CD4-positive, alpha-beta T cell treated with Interleukin-17A for 1 hour (primary cell): ENCODE data around the gene SLC10A7.

ENCODE experiments used
- DNase-seq: peaks from one replicate; pipeline ENCODE4 v3.0.0-alpha.2; 2020

The SLC10A7 gene

DNA sequence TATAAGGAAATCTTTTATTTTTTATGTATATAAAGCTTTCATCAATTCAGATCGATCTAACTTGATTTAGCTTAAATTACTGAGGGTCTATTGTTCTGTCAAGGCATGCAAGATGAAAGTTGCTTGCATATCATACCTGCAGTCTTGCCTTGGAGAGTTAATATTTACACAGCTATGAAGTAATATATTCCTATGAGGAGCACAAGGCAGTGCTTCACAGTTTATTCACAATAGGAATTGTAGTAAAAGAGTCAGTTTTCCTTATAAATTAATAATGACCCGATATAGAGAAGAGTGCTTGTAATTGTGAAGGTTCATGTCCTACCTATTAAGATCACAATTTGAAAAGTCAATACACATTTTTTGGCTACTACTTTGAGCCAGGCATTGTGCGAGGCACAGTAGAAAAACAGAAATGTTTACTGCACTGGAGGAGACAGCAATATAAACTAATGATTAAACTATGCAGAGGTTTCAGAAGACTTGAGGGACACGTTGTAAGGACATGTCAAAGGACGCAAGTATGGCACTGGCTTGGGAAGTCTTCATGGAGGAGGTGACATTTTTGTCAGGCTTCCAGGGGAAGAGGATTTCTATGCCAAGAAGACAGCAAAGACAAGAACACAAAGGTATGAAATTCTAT, 268.6 kb downstream of the SLC10A7 start:
- DNase-seq, result no peak

DNA sequence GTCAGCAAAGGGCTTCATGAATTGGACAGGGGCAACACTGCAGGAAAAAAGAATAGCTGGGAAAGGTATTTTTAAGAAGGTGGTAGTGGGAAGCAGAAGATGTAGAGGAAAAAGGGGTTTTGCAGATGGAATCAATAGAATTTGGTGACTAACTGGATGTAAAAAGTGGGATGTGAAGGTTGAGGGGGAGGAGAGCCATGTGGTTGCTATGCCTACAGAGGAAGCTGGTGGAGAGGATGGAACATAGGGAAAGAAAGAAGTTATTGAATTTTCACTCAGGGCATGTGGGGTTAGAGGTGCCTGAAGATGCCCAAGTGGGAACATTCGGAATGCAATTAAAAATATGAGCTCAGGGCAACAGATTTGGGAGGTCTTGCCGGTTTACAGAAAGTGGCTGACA, 274.4 kb downstream of the SLC10A7 start:
- DNase-seq, result no peak

DNA sequence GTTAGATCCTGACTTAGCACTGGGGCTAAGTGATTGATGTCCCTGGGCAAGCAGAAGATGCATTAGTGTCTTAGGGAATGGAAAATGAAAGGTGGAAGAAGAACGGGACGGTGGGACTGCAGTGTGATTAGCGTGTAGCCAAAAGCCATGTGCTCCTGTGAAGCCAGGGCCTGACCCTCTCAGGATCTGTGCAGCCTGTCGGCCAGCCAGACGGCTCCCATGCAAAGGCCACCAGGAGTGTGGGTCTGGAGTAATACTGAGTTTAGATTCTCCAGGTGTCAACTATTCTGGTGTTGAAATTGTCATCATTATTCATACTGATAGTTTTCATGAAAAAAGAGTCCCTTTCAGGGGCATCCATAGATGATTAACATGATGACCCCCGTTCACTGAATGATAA, 275.4 kb downstream of the SLC10A7 start:
- no peak for DNase-seq

DNA sequence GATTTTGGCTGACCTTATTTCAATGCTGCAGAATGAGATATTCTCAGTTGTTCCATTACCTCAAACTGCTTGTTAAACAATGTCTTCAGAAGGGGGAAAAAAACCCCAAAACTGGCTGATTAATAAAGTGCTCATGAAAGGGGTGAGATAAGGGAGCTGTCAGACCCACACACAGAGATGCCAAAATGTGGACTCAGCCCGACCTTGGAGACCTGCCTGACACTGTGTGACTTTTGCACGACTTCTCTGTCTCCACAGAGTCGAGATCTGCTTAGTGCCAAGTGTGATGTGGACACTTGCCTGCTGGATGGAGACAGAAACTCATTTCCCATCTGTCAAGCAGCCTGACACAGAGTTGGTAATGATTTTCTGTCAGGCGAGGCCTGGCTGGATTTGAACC, 275.9 kb downstream of the SLC10A7 start:
- DNase-seq, result no peak

DNA sequence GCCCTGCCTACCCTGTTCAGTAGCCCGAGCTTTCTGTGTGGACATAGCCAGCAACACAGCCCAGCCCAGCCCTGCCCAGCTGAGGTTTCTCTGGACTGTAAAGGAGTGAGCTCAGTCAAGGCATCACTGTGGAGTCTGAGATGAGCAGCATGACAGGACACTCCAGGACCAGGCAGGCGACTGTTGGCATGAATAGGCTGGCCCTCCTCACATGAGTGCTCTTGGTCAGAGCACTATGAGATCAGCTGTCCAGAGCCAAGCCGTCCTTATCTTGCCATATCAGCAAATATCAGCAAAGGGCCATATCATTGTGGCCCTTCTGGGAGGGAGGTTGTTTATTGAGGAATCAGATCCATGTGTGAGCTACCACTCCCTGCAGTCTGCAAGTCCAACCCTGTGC, 276.5 kb downstream of the SLC10A7 start:
- no peak for DNase-seq

DNA sequence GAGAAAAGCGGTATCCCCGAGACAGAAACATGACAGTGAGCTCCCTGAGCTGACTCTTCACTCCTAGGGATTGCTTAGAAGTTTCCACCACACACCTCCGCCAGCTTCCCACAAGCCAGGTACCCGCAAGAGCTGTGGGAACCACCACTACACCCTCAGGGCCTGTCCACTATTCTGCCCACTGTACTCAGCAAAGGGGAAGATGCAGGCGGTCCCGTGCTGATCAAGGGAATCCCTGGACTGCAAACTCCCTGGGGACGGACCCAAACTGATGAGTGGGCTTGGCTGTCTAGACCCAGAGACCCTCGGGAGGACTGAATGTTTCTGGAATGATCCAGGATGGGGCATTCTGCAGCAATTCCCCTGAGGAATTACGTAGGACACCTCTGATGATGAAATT, 277.2 kb downstream of the SLC10A7 start:
- DNase-seq, result no peak

DNA sequence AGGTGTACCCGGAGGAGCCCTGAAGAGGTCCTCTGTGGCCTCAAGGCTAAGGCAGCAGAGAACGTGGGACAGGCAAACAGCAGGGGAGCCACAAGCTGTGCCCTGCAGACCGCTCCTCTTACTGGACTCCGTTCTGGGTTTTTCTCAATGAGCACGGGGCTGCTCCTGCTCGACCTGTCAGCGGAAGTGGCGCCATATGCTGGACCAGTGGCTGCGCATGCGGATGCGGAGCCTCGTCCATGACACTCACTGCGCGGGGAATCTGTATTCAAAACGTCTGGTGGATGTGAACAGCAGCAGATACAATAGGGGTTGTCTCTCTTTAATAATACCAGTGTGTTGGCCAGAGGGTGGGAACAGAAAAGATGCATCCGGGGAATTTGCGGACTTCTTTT, 277.9 kb downstream of the SLC10A7 start:
- no peak for DNase-seq

DNA sequence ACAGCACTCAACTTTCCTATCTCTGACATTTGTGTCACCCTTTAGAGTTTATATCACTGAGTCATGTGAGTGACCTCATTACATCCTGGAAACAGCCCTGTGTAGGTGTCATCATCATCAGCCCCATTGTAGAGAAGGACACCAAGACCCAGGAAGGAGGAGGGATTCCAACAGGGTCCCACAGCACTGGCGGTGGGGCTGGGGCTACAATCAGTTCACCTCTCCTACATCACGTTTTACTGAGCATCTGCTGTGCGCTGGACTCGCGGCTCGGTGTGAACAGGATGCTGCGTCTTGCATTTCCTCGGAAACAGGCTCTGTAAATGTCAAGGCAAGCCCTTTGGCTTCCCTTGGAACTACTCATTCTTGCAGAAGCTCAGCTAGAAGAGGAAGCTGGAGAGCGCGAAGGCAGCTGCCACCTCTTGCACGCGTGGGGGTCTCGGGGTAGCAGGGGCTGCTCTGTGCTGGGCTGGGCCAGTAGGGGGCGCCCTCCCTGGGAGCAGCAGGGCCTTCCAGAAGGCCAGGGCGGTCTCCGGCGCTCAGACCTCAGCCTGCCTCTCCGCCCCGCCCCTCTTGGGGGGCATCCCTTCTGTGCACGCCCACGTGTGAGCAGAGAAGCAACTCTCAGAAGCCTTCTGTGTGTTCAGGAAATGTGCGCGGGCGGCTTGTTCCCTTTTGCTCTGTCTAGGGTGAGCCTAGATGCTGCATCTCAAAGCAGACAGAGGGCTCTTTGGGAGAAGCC, 278.4 kb downstream of the SLC10A7 start:
- peak; percentile 34 for DNase-seq

DNA sequence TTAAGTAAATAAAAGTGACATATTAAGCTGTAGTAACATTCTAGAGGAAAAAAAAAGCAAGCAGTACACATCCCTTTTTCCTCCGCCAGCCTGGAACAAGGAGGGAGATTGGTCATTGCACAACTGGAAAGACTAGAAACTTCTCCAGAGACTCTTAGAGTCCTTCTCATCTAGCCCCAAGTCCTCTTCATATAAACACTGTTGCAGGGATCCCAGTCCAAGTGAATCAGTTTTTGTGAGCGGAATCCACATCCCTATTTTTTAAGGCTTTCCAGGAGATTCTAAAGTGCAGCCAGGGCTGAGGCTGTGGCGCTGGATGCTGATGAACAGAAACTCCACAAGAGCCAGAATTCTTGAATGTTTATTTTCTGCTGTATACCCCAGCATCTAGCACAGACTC, 283.6 kb downstream of the SLC10A7 start:
- no peak for DNase-seq

DNA sequence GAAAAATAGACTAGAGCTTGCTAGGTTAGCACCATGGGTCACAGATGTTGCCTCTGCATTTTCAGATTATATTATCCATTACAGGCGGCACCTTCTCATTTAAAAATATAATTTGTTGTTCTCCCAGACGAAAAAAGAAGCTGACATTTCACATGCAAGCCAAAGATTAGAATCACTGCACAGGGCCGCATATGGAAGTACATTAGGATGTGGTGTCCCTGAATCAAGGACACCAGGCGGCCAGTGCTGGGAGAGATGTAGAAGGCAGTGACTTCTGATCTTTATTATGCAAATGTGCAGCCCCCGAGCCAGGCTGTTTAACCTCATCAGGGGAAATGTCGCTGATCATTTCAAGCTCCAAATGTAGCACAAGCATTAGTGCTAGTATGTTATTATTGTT, 284.6 kb downstream of the SLC10A7 start:
- DNase-seq, result no peak

DNA sequence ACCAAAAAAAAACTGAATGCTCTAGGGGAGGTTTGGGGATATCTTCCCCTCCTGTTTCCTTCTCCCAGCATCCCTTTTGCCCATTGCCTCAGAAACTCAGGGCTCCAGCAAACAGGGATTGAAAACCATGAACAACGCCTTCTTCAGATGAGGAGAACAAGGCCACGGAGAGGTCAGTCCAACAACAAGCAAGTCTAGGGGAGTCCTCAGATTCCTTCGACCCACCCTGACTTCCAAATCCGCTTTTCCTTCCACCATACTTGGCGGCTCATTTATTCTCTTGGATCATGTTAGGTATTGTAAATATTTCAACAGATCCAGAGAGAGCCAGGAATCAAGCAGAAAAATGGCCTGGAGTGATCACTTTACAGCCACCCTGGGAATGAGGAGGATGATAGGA, 285.5 kb downstream of the SLC10A7 start:
- no peak for DNase-seq

DNA sequence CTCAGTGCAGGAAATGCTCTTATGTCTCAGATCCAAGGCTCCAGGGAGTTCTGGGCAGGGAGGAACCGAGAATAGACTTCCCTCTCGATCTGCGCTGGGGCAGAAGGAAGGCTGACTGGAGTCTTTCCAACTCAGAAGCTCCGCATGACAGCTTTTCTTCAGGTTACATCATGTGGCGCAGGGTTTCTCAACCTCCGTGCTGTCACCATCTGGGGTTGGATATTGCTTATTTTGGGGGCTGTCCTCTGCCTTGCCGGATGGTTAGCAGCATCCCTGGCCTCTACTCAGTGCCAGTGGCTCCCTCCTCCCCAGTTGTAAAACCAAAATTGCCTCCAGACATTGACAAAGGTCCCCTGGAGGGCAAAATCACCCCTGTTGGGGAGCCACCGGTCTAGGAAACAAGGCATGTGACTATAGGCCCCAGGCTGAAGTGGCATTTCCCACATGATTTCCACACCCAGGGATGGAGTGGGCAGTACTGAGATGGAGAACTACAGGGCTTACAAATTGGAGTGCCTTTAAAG, 286.0 kb downstream of the SLC10A7 start:
- DNase-seq, result no peak

DNA sequence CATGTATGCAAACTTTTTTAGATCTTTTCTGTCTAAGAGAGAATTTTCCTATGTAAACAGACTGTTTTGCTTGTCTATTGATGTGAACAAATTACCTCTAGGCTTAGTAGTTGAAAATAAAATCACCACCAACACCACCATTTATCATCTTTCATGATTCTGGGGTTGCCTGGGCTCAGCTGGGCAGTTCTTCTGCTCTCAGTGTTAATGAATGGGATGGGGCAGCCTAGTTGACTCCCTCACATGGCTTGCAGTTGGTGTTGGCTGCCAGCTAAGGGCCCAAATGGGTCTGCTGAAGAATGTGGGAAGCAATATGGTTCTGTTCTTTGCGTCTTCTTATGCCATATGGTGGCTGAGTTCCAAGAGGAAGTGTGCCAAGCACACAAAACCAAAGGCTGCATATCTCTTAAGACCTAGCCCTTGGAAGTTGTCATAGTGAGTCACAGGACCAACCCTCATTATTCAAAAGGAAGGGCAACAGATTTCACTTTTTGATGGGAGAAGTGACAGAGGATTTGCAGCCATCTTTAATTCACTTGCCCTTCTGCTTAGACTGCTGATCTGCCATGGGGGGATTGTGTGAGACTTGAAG, 289.5 kb downstream of the SLC10A7 start:
- DNase-seq, result no peak

DNA sequence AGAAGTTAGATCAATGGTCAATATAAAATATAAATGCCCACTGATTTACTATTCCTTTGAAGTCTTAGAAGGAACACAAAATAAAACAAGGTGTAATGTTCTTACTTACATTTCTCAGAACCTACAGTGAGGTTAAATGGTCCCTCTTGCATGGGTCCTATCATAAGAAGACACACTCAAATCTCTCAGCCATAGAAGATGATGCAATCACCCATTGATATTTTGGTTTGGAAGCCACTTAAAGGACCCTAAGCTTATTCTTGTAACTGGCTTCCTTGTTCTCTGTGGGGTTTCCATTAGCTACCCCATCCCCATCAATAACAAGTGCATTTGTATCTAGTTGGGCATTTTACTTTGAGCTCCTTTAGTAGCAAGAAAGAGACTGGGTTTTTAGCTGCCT, 292.3 kb downstream of the SLC10A7 start:
- DNase-seq, result no peak

DNA sequence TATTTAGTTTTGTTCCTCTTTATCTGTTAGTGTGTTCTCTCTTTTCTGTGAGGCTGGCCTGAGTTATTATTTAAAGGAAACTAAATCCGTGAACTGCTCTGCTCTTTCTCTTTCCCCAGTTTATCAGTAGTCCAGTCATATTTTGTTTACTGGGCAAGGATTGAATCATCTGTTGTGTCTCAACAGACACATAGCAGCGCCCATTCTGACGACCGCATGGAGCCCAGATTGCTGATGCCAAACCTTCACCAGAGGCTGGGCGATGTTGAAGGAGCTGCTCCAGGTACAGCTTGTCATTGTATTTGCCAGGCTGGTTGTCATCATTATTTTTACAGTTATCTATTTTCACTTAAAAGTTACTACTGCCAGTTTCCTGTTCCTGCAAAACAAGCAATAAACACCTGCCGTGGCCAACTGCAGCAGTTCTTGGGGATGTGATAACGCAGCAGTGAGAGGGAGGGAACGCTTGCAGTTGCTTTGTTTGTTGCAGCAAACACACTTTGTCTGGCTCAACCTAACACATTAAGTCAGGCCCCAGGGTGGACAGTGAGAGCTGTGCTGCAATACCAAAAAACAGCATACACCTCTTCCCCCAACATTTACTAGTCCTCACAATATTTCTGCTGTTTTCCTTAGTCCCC, 297.3 kb downstream of the SLC10A7 start:
- no peak for DNase-seq

DNA sequence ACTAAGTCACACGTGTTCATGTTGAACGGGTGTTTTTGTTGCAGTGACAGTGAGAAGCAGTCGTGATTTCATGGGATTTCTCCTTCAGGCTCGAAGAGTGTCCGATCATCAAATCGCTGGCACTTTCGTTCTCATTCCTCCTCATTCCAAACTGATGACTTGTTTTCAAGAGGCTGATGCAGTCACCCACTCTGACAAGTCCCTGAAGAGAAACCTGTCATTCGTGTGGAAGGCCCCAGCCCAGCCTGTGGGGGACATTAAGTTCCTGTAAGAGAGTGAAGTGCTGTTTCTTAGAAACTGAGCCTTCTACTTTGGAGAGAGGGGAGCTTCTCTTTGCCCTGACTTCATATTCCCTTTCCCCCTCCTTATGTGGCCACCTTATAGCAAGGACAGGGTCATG, 299.4 kb downstream of the SLC10A7 start:
- DNase-seq, result no peak

DNA sequence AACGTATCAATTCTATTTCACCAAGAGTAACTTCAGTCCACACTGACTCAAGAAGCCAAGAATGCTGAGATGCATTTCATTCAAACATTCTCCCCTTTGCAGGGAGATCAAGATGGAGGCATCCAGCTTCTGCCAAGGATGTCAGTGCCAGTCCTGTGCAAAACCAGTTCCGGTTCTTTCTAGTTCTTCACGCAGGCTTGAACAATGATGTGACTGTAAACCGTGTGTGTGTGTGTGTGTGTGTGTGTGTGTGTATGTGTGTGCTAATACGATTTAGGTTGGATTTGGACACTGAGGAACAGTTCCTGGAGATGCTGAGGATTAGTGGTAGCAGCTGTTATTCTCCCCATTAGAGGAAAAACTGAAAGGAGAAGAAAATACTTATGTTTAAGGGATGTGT, 307.5 kb downstream of the SLC10A7 start, which contains the start of gene REELD1:
Gene REELD1, plus strand, starts transcription at position 301 of the 400 bp plus-strand sequence. CDS start 2,415 bp downstream, outside the sequence.
- DNase-seq, result no peak

DNA sequence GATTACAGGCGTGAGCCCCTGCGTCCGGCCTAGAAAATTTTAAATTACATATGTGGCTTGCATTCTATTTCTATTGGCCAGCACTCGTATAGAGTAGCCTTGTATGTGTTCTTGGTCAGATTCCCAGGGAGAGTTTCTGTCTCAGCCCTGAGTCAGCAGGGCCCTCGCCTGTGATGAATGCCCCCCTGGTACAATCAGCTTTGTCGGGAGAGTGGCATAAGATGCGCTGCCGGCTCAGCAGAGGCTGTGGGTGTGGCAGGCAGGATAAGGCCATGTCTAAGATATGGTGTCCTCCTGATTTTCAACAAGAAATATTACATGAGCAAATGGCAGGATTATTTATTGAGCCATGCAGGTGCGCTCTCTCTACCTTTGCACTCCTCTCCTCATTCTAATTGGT, 309.0 kb downstream of the SLC10A7 start:
- no peak for DNase-seq

DNA sequence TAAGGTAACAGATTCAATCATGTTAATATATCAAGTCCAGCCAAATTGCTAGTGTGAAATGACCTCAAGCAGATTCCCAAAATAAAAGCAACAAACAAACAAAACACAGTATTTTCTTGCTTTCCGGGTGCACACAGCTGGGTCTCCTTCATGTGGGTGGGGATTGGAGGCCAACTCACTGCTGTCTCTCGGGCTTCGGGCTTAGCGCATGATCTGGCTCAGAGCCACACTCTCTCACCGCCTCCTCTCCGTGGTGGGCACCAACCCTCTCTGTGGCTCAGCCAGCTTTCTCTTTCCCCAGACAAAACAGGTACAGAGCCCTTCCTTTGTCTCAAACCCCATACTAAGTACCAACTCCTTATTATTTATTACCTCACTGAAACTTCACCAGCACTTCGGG, 310.3 kb downstream of the SLC10A7 start:
- DNase-seq, result no peak

DNA sequence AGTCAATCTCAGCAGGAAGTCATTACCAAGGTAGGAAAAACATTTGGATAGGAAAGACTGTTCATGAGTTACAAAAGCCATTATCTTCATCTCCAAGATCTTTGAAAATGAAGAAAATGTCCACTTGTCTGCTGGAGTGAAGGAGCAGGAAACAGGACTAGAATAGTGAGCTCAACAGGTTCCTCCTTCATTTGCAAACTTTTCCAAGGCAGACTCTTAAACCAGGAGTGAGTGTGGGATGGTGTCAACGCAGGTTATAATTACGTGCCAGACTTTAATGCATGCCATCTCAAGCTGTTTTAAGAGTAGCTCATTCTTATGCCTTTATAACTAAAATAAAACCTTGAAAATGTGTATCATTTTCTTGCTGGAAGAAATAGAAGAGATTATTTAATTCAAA, 310.9 kb downstream of the SLC10A7 start:
- DNase-seq, result no peak

DNA sequence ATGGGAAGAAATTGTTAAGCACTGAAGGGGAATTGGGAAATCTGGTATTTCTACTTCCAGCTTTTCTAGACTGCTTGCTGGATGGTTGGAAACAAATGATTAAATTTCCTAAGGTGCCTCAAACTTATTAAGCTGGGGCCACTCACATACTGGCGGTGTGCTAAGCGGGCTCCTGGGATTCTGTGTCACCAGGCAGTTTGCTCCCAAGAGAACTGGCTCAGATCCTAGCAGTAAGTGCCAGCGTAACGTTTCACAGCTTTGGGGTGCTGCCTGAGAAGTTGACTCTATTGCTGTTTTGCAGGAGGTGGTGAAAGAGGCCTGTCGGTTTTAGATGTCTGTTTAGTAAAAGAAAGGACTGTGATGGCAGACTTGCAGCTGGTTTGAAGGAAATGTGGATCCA, 314.3 kb downstream of the SLC10A7 start:
- DNase-seq, result no peak
